ENCODE data around the gene TIMP2.
A peak's percentile ranks its signal among the peaks of the same experiment; 100 is the strongest.
"Not testable (repeated sequence)": the region's sequence is repeated elsewhere in the genome, so short reads cannot be mapped to it uniquely, and the experiment has no call there.

TIMP2 gene

DNA sequence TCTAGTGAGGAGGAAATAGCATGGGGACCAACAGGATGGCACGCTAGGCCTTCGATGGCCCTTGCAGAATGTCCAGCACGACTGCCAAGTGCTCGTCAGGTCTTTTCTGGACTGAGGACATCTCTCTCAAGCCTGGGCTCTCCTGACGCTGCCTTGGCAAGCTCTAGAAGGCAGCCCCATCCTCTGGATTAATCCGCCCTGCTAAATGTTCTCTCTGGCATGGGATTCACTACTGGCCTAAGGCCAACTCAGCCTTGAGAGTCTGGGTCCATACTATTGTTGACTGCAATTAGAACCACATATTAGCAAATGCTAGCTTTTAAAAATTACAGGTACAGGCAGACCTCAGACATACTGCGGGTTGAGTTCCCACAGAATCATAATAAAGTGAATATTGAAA, 19.6 kb downstream of the TIMP2 start:
- DNase-seq (ENCODE audit: low read depth) = no peak

DNA sequence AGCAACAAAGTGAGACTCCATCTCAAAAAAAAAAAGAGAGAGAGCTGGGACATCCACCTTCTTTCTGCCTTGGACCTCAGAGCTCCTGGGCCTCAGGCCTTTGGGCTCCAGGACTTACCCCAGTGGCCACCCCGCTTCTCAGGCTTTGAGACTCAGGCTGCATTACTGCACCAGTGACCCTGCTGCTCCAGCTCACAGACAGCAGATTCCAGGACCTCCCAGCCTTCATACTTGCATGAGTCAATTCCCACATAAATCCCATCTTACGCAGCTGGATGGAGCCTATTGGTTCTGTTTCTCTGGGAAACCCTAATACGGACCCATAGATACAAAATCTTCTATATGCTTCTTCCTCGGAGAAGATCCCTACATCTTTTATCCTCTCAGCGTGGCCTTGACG, 20.1 kb downstream of the TIMP2 start:
- no peak for DNase-seq (ENCODE audit: low read depth)

DNA sequence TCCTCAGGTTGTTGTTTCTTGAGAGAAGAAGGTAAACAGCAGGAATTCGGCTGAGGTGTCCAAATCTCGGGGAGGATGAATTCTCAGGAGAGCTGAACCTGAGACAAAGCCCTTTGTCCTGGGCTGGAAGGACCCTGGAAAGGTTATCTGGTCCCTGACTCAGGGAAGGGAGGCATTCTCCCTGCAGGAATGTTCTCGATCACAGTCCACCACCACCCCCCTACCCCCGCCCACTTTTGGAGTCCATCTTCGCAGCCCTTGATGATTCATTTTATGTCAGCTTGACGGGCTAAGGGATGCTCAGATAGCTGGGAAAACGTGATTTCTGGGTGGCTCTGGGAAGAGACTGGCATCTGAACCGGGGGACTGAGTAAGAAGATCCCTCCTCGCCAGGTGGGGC, 20.8 kb downstream of the TIMP2 start:
- DNase-seq (ENCODE audit: low read depth) = no peak

DNA sequence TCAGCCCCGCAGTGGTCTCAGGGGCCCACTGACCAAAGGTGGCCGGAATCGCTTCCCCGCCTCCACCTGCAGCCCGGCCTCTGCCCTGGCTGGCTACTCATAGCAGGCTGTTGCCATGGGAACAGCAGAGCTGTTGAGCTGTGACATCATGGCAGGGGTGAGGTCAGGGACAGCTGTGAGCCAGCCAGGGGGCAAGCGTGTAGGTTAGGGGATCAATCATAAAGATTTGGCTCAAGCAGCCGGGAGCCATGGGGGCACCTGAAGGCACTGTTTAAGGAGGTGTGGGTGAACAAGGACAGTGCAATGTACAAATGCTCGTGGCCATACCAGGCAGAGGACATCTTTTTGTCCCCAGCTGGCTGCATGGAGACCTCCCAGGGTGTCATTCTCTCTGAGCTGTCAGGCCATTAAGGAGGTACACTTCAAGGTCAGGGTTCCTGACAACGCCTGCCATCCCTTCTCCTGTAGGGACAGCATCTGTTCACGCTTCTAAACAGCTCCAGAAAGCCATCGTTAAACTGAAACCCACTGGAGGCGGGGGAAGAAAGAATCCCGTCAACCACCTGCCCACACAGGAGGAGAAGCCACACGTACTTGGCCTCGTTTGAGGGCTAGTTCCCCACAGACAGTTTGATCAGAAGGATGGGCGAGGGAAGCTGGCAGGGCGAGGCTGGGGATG, 21.9 kb downstream of the TIMP2 start, which contains the start of gene CEP295NL:
CEP295NL (minus strand) TSS at position 101 of the 679 bp plus-strand sequence. CDS start 1,373 bp downstream, outside the sequence.
- DNase-seq (ENCODE audit: low read depth) = no peak

DNA sequence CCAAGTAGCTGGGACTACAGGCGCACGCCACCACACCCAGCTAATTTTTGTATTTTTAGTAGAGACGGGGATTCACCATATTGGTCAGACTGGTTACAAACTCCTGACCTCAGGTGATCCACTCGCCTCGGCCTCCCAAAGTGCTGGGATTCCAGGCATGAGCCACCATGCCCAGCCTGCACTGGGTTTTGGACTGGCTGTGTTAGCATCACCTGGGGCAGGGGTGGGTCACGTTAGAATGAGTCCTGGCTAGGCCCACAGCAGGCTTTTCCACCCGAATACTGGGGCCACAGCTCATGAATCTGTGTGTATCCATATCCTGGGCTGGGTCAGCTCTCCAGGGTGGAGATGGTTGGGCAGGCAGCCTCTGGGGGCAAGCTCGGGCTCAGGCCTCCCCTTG, 23.0 kb downstream of the TIMP2 start:
- DNase-seq (ENCODE audit: low read depth) = not testable (repeated sequence)

DNA sequence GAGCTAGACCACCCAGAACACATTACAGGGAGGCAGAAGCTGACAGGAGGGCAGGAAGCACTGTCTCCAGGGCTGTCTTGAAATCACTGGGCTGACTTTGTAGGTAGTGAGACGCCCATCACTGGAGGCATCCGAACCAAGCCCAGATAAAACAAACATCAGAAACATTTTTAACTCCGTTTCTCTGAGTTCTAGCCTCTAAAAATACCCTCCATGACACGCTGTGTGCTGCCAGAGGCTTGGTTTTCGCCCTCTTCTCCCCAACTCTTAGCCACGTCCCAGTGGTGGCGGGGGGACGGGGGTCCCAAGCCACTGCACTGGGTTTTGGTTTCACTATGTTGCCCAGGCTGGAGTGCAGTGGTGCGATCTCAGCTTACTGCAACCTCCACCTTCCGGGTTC, 23.4 kb downstream of the TIMP2 start:
- DNase-seq (ENCODE audit: low read depth) = no peak

DNA sequence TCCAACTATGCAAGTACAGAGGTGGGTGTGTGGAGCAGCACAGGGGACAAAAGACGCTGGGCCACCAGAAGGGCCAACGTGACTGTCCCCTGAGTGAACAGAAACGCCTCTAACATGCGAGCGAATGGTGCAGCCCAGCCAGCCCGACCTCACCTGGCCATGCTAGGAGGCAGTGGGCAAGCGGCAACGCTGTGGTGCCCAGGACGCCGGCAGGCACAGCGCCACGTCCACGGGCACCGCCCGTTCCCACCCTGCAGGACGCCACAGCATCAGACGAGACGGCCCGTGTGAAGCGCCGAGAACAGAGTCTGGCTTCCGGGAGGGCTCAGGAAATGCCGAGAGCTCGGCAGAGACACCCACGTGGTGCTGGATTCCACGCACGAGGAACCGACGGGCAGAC, 24.4 kb downstream of the TIMP2 start:
- no peak for DNase-seq (ENCODE audit: low read depth)

DNA sequence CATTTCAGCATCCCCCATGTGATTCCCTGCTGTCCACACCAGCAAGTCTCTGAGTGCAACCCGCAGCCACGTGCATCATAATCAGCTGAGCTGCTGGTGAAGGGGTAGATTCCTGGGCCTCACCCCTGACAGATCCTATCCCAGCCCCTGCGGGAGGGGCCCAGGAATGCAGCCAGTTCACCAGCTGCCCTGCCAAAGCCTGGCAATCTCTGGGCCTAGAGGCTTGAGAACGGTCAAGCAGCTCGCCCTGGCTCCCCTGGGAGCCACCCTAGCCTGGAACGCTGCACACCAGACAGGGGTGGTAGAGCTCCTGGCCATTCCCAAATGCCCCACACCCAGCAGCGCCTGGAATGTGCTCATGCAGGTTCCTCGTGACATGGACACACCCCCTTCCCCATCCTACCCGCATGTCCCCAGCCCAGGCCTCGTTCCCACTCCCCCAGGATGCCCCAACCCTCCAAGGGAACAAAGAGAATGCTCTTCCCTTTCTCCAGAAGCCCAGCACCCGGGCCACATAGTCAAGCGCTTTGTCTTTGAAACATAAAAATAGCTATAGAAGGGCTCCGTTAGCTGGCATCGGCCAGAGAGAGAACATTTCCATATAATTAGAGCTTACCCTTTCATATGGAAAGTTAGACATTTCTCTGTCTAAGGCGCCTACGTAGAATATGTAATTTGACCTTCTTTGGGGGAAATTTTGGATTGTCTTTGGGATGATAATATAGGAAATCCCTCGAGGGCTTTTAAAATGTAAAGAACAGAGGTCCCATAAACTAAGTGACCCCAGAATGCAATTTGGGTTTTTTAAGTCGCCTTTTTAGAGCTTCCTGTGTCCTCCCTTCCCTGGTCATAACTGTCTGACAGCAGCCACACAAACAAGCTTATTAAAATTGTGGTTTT, 25.6 kb downstream of the TIMP2 start:
- DNase-seq (ENCODE audit: low read depth) = no peak

DNA sequence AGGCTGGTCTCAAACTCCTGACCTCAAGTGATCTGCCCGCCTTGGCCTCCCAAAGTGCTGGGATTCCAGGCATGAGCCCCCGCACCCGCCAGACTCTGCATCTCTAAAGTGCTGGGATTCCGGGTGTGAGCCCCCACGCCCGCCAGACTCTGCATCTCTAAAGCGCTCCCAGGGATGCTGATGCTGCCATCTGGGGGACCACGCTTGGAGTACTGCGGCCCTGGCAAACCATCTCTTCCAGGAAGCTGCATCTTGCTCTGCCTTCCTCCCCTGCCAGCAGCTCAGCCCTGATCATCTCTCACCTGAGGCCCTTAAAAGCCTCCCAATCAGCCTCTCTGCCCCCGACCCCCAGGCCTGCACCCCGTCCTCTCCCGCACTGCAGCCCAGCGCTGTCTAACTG, 26.2 kb downstream of the TIMP2 start:
- no peak for DNase-seq (ENCODE audit: low read depth)

DNA sequence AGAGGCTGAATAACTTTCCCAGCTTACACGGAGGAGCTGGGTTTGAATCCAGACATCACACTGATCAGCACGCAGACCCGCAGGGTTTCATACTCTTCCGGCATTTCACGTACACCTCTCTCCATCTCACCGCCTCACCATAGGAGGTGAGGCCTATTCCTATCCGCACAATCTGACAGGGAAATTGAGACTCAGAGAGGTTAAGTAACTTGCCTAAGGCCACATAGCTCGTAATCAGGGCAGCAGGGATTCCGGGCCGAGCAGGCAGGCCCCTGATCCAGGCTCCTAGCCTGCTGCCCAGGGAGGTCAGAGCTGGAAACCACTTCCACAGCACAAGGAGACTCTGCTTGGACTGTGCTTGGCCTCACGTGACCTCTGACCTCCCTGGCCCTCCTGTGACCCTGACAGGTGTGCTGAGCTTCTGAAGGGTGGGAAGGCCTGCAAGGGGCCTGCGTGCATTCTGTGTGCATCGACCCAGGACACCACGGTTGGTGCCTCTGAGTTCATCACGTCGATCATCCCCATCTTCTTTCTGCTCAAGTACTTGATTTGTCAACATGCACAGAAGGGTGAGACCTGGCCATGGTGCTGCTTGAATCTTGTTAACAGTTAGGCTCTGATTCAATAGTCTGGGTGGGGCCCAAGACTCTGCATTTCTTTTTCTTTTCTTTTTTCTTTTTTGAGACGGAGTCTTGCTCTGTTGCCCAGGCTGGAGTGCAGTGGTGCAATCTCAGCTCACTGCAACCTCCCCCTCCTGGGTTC, 26.9 kb downstream of the TIMP2 start:
- no peak for DNase-seq (ENCODE audit: low read depth)

DNA sequence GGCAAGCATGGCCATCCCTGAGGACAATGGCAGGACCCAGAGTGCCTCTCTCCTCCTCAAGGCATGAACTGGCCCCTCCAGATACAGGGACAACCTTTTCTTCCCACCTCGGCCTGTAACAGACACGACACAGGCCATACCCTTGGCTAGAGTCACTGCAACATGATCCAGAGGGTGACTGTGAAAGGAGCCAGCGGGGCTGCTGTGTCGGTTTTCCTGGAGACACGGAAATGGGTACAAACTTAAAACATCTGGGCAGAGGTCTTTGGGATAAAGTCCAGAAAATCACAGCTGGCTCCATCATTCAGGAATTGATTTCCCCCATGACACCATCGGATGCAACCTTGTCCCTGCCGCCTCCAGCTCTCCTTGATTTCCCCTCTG, 27.5 kb downstream of the TIMP2 start:
- no peak for DNase-seq (ENCODE audit: low read depth)

DNA sequence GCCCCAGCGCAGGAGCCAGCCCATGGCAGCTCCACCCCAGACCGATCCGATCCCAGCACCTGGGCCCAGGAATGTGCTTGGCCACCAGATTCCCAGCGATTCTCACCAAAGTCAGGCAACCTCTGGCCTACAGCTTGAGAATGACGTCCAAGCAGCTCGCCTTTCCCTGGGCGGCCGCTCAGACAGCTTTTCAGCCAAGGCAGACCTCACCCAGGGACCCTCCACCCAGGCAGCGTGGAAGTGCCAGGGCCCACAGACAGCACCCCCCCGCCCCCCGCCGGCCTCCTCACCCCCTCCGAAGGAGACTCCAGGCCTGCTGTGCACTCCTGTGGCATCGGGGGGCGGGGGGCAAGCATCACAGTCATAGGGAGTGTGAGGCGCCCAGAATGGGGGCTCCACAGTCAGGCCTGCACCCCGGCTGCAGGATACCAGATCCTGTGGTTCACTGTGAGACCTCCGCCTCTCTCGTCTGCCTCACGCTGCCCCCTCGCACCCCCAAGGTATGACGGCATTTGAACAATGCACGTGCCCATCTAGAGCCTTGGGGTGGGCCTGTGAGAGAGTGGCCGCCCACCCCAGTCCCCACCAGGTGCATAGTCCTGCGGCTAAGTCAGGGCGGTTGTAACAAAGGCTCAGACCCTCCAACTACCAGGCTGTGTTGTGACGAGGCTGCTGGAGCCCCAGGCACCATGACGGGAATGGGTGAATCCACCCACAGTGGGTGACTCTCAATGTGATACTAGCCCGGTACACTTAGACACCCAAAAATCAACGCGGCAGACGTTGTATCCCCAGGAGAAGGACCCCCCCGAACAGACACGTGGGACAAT, 28.1 kb downstream of the TIMP2 start:
- no peak for DNase-seq (ENCODE audit: low read depth)

DNA sequence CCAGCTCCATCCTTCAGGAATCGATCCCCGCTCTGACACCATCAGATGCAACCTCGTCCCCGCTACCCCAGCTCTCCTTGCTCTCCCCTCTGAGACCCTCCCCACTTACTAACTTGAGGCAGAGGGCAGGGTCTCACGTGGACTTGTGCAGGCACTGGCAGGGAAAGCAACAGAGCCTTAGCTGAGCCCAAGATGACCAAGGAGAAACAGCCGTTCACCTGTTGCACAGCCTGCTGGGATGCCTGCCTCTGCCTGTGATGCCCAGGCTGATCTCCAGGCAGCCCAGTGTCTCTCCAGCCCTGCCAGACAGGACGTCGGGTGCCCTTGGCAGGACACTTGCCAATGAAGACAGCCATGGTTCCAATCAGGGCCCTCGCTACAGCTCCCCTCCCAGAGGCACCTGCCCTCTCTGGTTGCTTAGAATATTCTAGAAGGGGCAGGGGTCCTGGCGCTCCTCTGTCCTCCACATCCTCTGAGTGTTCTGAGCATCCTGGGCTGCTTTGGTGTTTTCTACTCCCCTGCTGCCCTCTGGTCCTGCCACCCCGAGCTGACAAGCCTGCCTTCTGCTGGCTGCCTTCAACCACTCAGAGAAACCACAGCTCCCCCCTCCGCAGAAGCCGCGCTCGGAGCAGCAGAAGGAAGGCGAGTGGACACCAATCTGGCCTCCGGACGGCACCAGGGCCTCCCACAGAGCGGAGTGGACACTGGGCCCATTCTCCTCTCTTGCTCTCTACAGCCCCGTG, 28.9 kb downstream of the TIMP2 start:
- DNase-seq (ENCODE audit: low read depth) = no peak

DNA sequence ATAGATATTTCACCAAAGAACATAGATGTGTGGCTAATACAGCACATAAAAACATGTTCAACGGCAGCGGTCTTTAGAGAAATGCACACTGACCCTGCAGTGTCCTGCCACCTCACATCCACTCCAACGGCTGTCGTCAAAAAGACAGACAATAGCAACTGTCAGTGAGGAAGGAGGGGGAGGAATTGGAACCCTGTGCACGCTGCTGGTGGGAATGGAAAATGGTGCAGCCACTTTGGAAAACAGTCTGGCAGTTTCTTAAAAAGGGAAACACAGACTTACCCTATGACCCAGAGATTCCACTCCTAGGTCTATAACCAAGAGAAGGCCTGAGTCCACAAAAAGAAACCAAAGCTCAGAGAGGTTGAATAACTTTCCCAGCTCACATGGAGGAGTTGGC, 29.9 kb downstream of the TIMP2 start:
- DNase-seq (ENCODE audit: low read depth) = no peak

DNA sequence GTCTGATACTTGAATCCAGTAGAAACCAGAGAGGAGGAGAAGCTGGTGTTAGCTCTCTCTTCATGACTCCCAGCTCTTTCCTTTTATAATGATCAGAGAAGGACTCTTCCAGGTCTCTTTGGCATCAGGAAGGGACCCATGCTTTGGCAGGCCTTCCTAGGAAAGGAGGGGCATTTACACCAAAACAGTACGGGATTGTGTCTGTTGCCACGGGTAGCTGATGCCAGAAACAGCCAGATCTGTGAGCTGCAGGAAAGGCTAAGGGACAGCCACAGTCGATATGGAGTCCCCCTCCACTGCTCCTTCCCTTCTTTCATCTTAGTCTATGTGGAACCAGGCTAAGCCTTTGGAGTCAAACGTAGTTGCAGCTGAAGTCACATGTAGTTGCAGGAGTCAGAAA, 31.5 kb downstream of the TIMP2 start:
- DNase-seq (ENCODE audit: low read depth) = no peak

DNA sequence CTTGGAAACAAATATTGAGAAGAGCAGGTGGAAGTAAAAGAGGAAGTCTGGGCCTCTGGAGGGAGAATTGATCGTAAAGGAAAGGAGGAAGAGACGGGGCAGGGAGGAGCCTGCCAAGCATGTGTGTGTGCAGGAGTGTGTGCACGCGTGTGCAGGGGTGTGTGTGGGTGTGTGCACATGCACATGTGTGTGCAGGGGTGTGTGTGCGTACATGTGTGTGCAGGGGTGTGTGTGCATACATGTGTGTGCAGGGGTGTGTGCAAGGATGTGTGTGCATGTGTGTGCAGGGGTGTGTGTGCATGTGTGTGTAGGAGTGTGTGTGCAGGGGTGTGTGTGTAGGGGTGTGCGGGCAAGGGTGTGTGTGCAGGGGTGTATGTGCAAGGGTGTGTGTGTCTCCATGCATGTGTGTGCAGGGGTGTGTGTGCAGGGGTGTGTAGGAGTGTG, 32.2 kb downstream of the TIMP2 start:
- no peak for DNase-seq (ENCODE audit: low read depth)

DNA sequence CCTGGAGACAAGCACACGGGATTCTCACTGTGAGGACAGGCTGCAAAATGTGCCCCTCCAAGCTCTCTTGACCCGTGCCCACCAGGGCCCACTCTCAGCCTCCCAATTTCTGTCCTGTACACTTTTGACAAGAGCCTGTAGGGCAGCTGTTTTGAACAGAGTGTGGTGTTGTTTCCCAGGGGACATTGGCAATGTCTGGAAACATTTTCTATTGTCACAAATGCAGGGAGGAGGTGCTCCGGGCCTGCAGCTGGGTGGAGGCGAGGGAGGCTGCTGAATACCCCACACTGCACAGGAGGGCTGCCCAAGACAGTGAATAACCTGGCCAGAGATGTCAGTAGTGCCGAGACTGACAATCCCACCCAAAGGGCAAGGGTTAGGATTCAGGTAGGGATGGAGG, 32.7 kb downstream of the TIMP2 start:
- no peak for DNase-seq (ENCODE audit: low read depth)

DNA sequence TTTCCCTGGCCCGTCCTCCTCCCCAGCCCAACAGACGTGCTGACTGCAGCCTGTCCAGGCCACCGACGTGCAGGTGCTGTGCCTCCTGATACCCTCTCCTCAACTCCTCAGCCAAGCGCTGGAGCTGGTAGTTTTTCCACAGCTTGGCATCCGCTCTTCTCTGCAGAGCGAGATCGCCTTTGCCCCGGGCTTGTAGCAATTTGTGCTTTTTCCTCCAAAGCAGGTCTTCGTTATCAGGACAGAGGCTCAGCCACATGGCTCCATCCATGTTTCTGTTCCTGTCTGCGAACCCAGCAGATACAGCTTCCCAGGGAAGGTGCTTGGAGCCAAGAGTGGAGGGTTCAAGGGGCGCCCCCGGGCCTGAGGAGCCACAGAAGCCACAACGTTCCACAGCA, 33.1 kb downstream of the TIMP2 start:
- DNase-seq (ENCODE audit: low read depth) = no peak

DNA sequence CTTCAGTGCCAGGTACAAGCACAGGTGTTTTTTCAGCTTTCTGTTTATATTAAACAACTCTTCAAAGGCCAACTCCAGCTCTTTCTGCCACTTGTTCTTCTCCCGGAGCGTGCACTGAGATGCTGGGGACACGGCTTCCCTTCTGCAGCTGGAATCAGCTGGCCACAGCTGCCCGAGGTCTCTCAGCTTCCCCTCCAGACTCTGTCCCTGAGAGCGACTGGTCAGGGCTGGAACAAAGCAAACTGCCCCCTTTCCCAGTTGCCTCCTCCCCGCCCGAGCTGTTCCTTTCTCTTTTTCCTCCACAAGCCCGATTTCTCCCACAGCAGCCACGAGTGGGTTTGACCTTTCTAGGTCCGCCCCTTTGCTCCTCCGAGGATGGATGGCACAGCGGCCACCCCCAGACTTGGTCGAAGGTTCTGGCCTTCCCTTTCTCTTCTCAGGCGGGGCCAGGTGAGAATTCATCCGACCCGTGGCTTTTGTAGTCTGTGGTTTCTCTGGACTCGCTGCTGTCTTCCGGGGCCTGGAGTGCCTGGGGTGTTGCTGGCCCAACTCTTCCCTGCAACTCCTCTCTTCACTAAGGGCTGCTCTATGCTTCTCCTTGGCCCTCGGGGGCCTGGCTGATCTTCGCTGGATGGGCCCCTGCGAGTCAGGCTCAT, 33.7 kb downstream of the TIMP2 start:
- no peak for DNase-seq (ENCODE audit: low read depth)

DNA sequence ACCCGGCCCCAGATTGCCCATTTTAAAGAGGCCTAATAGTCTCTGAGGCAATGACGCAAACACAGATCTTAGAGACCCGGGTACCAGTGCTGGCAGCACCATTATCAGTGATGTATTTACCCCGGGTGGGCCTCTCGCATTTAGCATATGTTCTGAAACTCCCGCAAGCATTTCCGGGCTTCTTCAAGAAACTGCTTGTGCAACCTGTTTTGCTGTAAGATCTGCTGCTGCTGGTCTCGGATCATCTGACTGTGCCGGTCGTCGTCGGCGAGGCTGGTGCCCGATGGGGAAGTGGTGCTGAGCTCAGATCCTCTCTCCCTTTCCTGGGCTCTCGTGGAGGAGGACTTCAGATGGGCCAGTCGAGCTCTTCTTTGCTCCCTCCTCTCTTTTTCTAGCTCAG, 34.7 kb downstream of the TIMP2 start:
- peak; percentile 23 for DNase-seq (ENCODE audit: low read depth)

DNA sequence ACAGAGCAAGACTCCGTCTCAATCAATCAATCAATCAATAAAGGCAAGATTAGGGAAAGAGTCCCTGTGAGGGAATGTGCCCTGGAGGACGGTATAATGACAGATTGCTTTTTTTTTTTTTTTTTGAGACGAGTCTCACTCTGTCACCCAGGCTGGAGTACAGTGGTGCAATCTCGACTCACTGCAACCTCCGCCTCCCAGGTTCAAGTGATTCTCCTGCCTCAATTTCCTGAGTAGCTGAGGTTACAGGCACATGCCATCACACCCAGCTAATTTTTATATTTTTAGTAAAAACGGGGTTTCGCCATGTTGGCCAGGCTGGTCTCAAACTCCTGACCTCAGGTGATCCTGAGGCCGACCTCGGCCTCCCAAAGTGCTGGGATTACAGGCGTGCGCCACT, 35.1 kb downstream of the TIMP2 start:
- DNase-seq (ENCODE audit: low read depth) = not testable (repeated sequence)
